OCI-LY1 (cell line): Measurements from ENCODE around the gene PXN.
A peak's percentile ranks its signal among the peaks of the same experiment; 100 is the strongest.

Experiments
- H2AFZ ChIP-seq: fragments of 200-600 bp; sonication (generic), shearing (Covaris generic); 2 replicates; pipeline ENCODE4 v1.6.0; 2014; ENCODE audit warnings: antibody characterized with exemption, mild to moderate bottlenecking, low read length
- H3F3A ChIP-seq: fragments of 200-600 bp; sonication (generic), shearing (Covaris generic); 2 replicates; pipeline ENCODE4 v1.6.0; 2014; ENCODE audit warnings: mild to moderate bottlenecking, antibody characterized with exemption, low read length, moderate library complexity; ENCODE audit not compliant: insufficient read depth
- H3K27ac ChIP-seq: fragments of 200-600 bp; sonication (generic); 2 replicates; pipeline ENCODE4 v1.5.1; 2014; ENCODE audit warnings: low read length, mixed run types, mild to moderate bottlenecking, low read depth; ENCODE audit not compliant: poor library complexity, severe bottlenecking
- H3K27me3 ChIP-seq: fragments of 200-600 bp; sonication (generic); 2 replicates; pipeline ENCODE4 v1.6.0; 2014; ENCODE audit warnings: antibody characterized with exemption, mild to moderate bottlenecking, low read length, moderate library complexity; ENCODE audit not compliant: insufficient read depth
- H3K36me3 ChIP-seq: fragments of 200-600 bp; sonication (generic); 2 replicates; pipeline ENCODE4 v1.6.1; 2014; ENCODE audit warnings: mild to moderate bottlenecking, antibody characterized with exemption, low read length, moderate library complexity, mixed read lengths; ENCODE audit not compliant: insufficient read depth
- H3K4me1 ChIP-seq: fragments of 200-600 bp; sonication (generic); 2 replicates; pipeline ENCODE4 v1.5.1; 2014; ENCODE audit warnings: mild to moderate bottlenecking, low read length, moderate library complexity; ENCODE audit not compliant: insufficient read depth, severe bottlenecking
- H3K4me2 ChIP-seq: fragments of 200-600 bp; sonication (generic), shearing (Covaris generic); 2 replicates; pipeline ENCODE4 v1.6.1; 2014; ENCODE audit warnings: low read length
- H3K4me3 ChIP-seq: fragments of 200-600 bp; sonication (generic); 2 replicates; pipeline ENCODE4 v1.5.1; 2014; ENCODE audit warnings: low read length, low read depth, mild to moderate bottlenecking, mixed read lengths; ENCODE audit not compliant: poor library complexity, severe bottlenecking
- H3K79me2 ChIP-seq: fragments of 200-600 bp; shearing (Covaris generic); 2 replicates; pipeline ENCODE4 v1.6.1; 2016; ENCODE audit warnings: mixed run types, low read length, mixed read lengths; ENCODE audit not compliant: insufficient read depth
- H3K9ac ChIP-seq: fragments of 200-600 bp; sonication (generic), shearing (Covaris generic); 2 replicates; pipeline ENCODE4 v1.6.1; 2014; ENCODE audit warnings: mild to moderate bottlenecking, low read length, mixed read lengths
- H3K9me2 ChIP-seq: fragments of 200-600 bp; sonication (generic), shearing (Covaris generic); 2 replicates; pipeline ENCODE4 v1.6.1; 2014; ENCODE audit warnings: low read depth, mild to moderate bottlenecking, low read length, mixed read lengths
- H3K9me3 ChIP-seq: fragments of 200-600 bp; shearing (Covaris generic); 2 replicates; pipeline ENCODE4 v1.6.1; 2014; ENCODE audit warnings: low read length, mixed read lengths
- H4K20me1 ChIP-seq: fragments of 200-600 bp; sonication (generic), shearing (Covaris generic); 2 replicates; pipeline ENCODE4 v1.6.0; 2016; ENCODE audit warnings: mild to moderate bottlenecking, low read length; ENCODE audit not compliant: insufficient read depth
- CTCF ChIP-seq: fragments of 200-600 bp; sonication (generic), shearing (Covaris generic); IDR thresholded peaks from 2 replicates; pipeline ENCODE4 v1.5.1; 2017; ENCODE audit warnings: mild to moderate bottlenecking, antibody characterized with exemption, low read length, moderate library complexity, mixed read lengths
- EZH2 ChIP-seq: fragments of 200-600 bp; sonication (generic), shearing (Covaris generic); IDR thresholded peaks from 2 replicates; pipeline ENCODE4 v1.8.0; 2017; ENCODE audit warnings: borderline replicate concordance, mixed run types, mild to moderate bottlenecking, antibody characterized with exemption, low read length, moderate library complexity, mixed read lengths

Gene PXN

GRCh38 chr12:120235369-120236323 lies 29.9 kb downstream of the PXN start:
- H3K9me2 ChIP-seq: no peaks in the 10 kb centered on the region
- no peaks in the 10 kb centered on the region for H3F3A ChIP-seq
- H3K27ac ChIP-seq: no peak overlapping the region
- no peaks in the 10 kb centered on the region for H4K20me1 ChIP-seq
- H3K9ac ChIP-seq: no peak overlapping the region
- no peaks in the 10 kb centered on the region for H3K9me3 ChIP-seq
- no peaks in the 10 kb centered on the region for H3K36me3 ChIP-seq
- H3K27me3 ChIP-seq: no peaks in the 10 kb centered on the region
- no peaks in the 10 kb centered on the region for H3K79me2 ChIP-seq
- no peak overlapping the region for H2AFZ ChIP-seq
- H3K4me1 ChIP-seq: no peaks in the 10 kb centered on the region
- H3K4me2 ChIP-seq: no peak overlapping the region
- TF ChIP-seq CTCF (peak; percentile 41), EZH2 (no peak)
- no peak overlapping the region for H3K4me3 ChIP-seq

GRCh38 chr12:120234643-120235368 lies 30.7 kb downstream of the PXN start:
- H3K79me2 ChIP-seq: no peaks in the 10 kb centered on the region
- no peak overlapping the region for H3K4me3 ChIP-seq
- H3K4me2 ChIP-seq: no peak overlapping the region
- no peaks in the 10 kb centered on the region for H3K27me3 ChIP-seq
- H3F3A ChIP-seq: no peaks in the 10 kb centered on the region
- TF ChIP-seq EZH2 (no peak), CTCF (0 out of 2 replicates have a peak, but pooled peaks have one; percentile 11)
- no peaks in the 10 kb centered on the region for H3K36me3 ChIP-seq
- no peaks in the 10 kb centered on the region for H3K9me3 ChIP-seq
- H4K20me1 ChIP-seq: no peaks in the 10 kb centered on the region
- no peaks in the 10 kb centered on the region for H3K4me1 ChIP-seq
- no peak overlapping the region for H2AFZ ChIP-seq
- H3K9me2 ChIP-seq: no peaks in the 10 kb centered on the region
- H3K27ac ChIP-seq: no peak overlapping the region
- H3K9ac ChIP-seq: no peak overlapping the region

GRCh38 chr12:120231316-120232011 lies 34.1 kb downstream of the PXN start:
- Histone ChIP-seq H2AFZ (no peak overlapping the region), H3K27me3 (no peaks in the 10 kb centered on the region), H3K9me2 (no peaks in the 10 kb centered on the region), H3K4me2 (no peak overlapping the region), H3K79me2 (no peaks in the 10 kb centered on the region), H3K9ac (no peak overlapping the region), H3K9me3 (no peaks in the 10 kb centered on the region), H3K36me3 (no peaks in the 10 kb centered on the region), H3F3A (0 out of 2 replicates have a peak, but pooled peaks cover 3% of the 10 kb centered on the region), H4K20me1 (no peaks in the 10 kb centered on the region), H3K4me1 (peaks cover 7% of the 10 kb centered on the region), H3K4me3 (no peak overlapping the region), H3K27ac (no peak overlapping the region)
- TF ChIP-seq EZH2: no peak
- TF ChIP-seq CTCF: no peak
